Skeletal muscle satellite cell (primary cell): ENCODE measurements around the gene KRTAP5-7. TPM values are rescaled to one million over a fixed set of nuclear protein-coding genes. Genes with fewer than 3 reads are reported as not detected.
"Not testable (repeated sequence)": the region's sequence is repeated elsewhere in the genome, so short reads cannot be mapped to it uniquely, and the experiment has no call there.

Source experiments
- H3K27me3 ChIP-seq: 2 replicates; pipeline ENCODE4 v1.7.0; 2013; ENCODE audit warnings: low read length; ENCODE audit not compliant: control insufficient read depth, insufficient read depth
- H3K36me3 ChIP-seq: 2 replicates; pipeline ENCODE4 v1.7.0; 2013; ENCODE audit warnings: mild to moderate bottlenecking, control low read depth, low read length; ENCODE audit not compliant: insufficient read depth
- H3K4me1 ChIP-seq: 2 replicates; pipeline ENCODE4 v1.7.0; 2013; ENCODE audit warnings: low read length; ENCODE audit not compliant: control insufficient read depth, insufficient read depth
- H3K4me2 ChIP-seq: 2 replicates; pipeline ENCODE4 v1.7.0; 2013; ENCODE audit warnings: mild to moderate bottlenecking, low read length
- H3K4me3 ChIP-seq: 2 replicates; pipeline ENCODE4 v1.7.0; 2013; ENCODE audit warnings: low read length
- H3K9ac ChIP-seq: 2 replicates; pipeline ENCODE4 v1.7.0; 2013; ENCODE audit warnings: mild to moderate bottlenecking, low read depth, low read length, moderate library complexity
- H3K9me3 ChIP-seq: replicated peaks from 2 replicates; pipeline ENCODE4 v1.7.0; 2013; ENCODE audit warnings: mild to moderate bottlenecking, control low read depth, low read length
- total RNA-seq: library from RNA; depleted of rRNA; stranded (reverse); fragments of >200 nt; gene quantifications from 2 replicates; pipeline ENCODE4 v1.2.3, GENCODE V29; 2012; rRNA removed

KRTAP5-7 gene, protein sequence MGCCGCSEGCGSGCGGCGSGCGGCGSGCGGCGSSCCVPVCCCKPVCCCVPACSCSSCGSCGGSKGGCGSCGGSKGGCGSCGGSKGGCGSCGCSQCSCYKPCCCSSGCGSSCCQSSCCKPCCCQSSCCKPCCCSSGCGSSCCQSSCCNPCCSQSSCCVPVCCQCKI
- 0.22 TPM in 1 of 2 replicates, not detected in the other for total RNA-seq

DNA sequence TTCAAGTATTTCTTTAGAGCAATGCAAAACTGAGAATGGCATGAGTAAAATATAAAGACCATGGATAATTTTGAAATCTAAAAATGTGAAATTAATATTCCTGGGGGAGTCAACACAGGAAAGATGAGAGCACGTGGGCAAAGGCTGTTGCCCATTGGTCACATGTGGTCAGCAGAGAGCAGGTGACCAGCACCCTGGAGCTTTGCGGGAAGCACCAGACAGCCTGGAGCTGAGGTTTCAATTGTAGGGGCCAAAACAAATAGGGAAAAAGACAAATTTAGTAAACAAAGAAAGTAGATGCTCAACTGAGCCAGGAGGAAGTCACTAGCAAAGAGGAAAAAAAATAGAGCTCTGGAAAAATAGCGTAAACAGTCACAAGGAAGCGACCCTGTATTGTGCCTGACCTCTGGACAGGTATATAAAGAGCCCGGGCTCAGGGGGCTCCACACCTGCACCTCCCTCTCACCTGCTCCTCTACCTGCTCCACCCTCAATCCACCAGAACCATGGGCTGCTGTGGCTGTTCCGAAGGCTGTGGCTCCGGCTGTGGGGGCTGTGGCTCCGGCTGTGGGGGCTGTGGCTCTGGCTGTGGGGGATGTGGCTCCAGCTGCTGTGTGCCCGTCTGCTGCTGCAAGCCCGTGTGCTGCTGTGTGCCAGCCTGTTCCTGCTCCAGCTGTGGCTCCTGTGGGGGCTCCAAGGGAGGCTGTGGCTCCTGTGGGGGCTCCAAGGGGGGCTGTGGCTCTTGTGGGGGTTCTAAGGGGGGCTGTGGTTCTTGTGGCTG, at the start of gene KRTAP5-7:
Gene KRTAP5-7, plus strand, starts transcription at position 472 of the 780 bp plus-strand sequence. Its CDS starts 34 bp downstream, at position 506.
- H3K27me3 ChIP-seq, H3K9me3 ChIP-seq, H3K9ac ChIP-seq, H3K36me3 ChIP-seq, H3K4me1 ChIP-seq, H3K4me2 ChIP-seq, H3K4me3 ChIP-seq: not testable (repeated sequence)

DNA sequence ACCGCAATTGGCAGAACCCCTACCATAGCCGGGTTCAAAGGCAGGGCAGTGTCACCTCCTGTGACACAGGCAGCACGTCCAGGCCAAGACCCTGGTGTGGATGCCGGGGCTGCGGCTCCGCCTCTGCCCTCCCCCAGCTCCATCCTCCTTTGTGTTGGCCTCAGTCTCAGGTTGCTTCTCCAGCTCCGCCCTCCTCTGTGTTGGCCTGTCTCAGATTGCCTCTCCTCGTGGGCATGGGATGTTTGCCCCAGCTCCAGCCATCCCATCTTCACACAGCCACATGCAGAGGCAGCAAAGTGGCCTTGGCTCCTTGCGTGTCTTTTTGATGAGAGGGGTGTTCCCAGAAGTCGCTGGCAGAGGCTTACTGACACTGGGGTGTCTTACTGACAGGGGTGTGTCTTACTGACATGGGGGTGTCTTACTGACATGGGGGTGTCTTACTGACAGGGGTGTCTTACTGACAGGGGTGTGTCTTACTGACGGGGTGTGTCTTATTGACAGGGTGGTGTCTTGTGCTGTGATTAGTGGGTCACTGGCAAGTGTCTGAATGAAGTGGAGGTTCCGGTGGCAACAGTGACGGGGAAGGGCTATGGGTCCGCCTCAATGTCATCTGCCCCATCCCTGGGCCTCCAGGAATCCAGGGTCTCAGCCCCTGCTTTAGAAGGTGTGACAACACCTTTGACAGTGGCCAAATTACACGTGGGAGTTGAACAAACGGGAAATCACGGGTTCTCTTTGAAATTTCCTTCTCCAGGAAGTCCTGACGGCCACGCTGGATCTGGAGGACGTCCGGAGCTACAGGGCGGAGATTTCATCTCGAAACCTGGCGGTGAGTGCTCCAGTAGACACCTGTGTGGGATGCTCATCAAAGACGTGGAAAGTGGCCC, 49.2 kb upstream of the KRTAP5-7 start:
- Histone ChIP-seq H3K27me3 (no peaks in the 10 kb centered on the region), H3K4me1 (no peaks in the 10 kb centered on the region), H3K36me3 (peaks cover 77% of the 10 kb centered on the region), H3K9ac (no peak overlapping the region), H3K9me3 (no peaks in the 10 kb centered on the region), H3K4me3 (no peak overlapping the region), H3K4me2 (no peak overlapping the region)

DNA sequence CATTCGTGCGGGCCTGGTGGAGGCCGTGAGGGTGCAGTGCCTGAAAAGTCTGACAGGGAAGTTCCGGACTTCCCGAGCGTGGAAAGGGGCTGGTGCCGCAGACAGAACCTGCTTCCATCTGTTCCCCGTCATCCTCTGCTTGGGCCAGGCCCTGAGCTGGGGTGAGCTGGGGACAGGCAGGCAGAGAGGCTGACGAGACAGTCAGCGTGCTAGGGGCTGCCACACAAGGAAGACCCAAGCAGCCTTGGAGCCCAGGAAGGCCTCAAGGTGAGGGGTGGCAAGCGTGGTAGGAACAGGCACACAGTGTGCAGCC, 48.6 kb upstream of the KRTAP5-7 start:
- H3K4me2 ChIP-seq = no peak overlapping the region
- H3K27me3 ChIP-seq = no peaks in the 10 kb centered on the region

DNA sequence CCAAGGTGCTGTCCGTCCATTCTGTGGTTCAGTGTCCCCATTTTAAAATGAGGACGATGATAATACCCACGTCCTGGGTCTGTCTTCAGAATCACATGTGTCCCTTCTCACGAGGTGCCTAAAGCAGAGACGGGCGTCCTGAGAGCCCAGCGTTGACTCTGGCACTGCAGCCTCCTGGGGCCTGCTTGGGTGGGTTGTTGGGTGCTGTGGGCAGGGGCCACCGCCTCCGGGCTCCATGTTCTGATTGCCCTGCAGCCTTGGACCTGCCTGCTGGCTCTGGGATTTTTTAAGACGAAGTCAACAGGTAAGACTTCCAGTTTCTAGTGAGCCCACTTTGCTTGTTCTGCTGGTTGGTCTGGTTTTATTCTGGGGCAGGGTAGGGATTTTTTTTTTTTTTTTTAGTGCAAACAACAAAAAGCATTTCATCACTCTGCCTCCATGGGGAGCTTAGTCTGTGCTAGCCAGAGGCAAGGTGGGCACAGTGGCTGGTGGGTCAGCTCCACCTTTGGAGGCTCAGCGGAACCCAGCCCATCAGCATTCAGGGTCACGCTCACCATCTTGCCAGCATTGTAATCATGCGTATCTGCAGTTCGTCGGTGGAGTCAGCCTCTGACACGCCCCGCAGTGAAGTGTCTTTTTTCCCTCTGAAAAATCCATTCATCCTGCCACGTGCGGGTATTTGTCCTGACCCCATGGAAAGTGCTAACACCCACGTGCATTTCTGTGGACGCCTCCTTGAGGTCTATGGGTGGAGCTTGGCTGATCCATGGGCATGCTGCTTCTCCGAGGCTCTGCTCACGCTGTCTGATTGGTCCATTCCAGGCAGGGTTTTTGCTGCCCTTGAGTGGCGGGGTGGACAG, 45.7 kb upstream of the KRTAP5-7 start:
- no peaks in the 10 kb centered on the region for H3K9me3 ChIP-seq
- H3K4me2 ChIP-seq = no peak overlapping the region
- no peaks in the 10 kb centered on the region for H3K27me3 ChIP-seq
- H3K36me3 ChIP-seq = peaks cover 84% of the 10 kb centered on the region
- no peaks in the 10 kb centered on the region for H3K4me1 ChIP-seq
- H3K9ac ChIP-seq = no peak overlapping the region
- no peak overlapping the region for H3K4me3 ChIP-seq

More for the DNA sequence above, 48.6 kb upstream of the KRTAP5-7 start:
- H3K9me3 ChIP-seq = no peaks in the 10 kb centered on the region
- peaks cover 81% of the 10 kb centered on the region for H3K36me3 ChIP-seq
- H3K9ac ChIP-seq = no peak overlapping the region
- no peak overlapping the region for H3K4me3 ChIP-seq
- H3K4me1 ChIP-seq = no peaks in the 10 kb centered on the region

DNA sequence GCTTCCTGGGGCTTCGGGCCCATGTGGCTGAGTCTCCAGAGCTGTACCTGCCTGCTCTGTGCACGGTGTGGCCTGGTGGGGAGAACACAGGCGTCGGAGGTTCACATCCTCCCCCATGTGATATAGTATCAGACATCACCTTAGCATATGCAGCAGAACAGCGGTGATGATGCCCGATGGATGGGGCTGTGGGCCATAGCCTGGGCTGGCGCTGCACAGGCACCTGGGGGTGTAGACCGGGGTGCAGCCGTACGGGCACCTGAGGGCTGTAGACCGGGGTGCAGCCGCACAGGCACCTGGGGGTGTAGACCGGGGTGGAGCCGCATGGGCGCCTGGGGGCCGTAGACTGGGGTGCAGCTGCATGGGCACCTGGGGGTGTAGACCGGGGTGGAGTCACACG, 44.9 kb upstream of the KRTAP5-7 start:
- Histone ChIP-seq H3K4me2 (no peak overlapping the region), H3K4me3 (no peak overlapping the region), H3K4me1 (no peaks in the 10 kb centered on the region), H3K27me3 (no peaks in the 10 kb centered on the region), H3K9me3 (no peaks in the 10 kb centered on the region), H3K36me3 (peaks cover 75% of the 10 kb centered on the region), H3K9ac (no peak overlapping the region)

DNA sequence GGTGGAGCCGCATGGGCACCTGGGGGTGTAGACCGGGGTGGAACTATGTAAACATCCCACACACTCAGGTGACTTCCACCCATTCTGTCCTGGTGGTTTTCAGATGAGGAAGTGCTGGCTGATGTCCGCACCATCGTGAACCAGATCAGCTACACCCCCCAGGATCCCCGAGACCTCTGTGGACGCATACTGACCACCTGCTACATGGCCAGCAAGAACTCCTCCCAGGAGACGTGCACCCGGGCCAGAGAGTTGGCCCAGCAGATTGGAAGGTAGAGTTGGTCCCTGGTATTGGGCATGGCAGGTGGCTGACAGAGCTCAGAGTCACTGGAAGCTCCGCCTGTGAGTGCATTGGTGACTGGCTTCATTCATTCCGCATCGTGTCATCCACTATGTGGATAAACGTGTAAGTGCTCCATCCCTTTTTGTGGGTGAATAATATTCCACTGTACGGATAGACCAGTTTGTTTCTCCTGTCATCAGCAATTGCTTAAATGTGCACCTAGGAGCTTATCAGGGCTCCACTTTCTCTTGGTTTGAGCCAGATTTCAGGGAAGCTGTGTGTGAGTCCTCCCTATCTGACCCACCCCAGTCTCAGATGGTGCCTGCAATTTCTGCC, 44.2 kb upstream of the KRTAP5-7 start:
- no peaks in the 10 kb centered on the region for H3K4me1 ChIP-seq
- H3K36me3 ChIP-seq = peaks cover 71% of the 10 kb centered on the region
- no peaks in the 10 kb centered on the region for H3K27me3 ChIP-seq
- H3K9ac ChIP-seq = no peak overlapping the region
- no peak overlapping the region for H3K4me2 ChIP-seq
- H3K9me3 ChIP-seq = no peaks in the 10 kb centered on the region
- no peak overlapping the region for H3K4me3 ChIP-seq

DNA sequence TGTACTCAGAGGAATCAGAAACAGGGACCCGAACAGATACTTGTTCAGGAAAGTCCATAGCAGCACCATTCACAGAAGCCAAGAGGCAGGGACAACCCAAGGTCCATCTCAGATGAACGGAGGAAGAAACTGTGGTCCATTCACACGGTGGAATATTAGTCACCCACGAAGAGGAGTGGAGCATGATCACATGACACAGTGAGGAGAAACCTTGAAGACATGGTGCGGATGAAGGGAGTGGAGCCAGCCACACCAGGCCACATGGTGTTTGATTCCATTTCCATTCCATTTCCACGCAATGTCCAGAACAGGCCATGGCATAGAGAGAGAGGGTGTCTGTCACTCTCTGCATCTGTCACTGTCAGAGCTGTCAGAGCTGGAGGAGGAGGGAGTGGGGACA, 43.4 kb upstream of the KRTAP5-7 start:
- Histone ChIP-seq H3K9me3 (no peaks in the 10 kb centered on the region), H3K27me3 (no peaks in the 10 kb centered on the region), H3K4me1 (no peaks in the 10 kb centered on the region), H3K4me3 (no peak overlapping the region), H3K4me2 (no peak overlapping the region), H3K36me3 (peaks cover 69% of the 10 kb centered on the region), H3K9ac (no peak overlapping the region)

DNA sequence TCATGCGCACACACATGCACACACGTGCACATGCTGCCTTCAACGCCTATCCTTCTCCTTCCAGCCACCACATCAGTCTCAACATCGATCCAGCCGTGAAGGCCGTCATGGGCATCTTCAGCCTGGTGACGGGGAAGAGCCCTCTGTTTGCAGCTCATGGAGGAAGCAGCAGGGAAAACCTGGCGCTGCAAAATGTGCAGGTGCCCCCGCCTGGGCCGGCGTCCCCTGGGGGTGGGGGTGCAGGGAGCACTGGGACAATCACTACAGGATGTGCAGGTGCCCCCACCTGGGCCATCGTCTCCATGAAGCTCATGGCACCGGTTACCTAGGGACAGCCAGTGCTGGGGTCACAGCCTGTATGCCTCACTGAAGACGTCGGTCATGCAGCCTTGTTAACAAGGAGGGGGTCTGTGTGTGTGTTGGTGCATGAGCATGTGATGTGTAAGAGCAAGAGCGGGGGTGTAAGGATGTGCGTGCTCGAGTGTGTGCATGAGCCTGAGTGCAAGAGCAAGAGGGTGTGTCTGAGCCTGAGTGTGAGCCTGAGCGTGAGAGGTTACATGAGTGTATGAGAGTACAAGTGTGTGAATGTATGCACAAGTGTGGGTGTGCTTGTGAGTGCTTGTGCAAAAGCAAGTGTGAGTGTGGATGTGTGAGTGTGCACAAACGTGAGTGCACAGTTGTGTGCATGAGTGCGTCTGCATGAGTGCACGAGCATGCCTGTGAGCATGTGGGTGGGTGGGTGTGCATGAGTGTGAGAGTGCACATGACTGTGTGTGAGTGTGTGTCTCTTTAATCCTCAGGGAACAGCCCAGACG, 42.6 kb upstream of the KRTAP5-7 start:
- H3K36me3 ChIP-seq = peaks cover 64% of the 10 kb centered on the region
- H3K9me3 ChIP-seq = no peaks in the 10 kb centered on the region

DNA sequence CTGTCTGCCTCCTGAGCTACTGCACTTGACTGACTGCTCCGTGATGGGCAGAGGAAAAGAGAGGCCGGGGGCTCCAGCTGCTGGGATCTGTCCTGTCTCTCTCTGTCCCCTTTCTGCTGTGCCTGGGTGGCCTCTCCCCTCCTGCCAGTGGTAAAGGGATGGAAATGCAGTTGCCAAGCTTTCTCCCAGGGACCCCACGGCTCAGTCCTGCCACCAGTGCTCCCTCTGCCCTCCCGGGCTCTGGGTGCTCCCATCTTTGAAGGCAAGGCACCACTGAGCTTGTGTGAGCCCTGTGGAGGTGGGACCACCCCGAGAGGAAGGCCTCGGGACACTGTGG, 42.0 kb upstream of the KRTAP5-7 start:
- H3K9me3 ChIP-seq = no peaks in the 10 kb centered on the region
- no peak overlapping the region for H3K4me3 ChIP-seq
- no peak overlapping the region for H3K9ac ChIP-seq
- H3K27me3 ChIP-seq = no peaks in the 10 kb centered on the region
- no peak overlapping the region for H3K4me2 ChIP-seq
- peaks cover 58% of the 10 kb centered on the region for H3K36me3 ChIP-seq
- H3K4me1 ChIP-seq = no peaks in the 10 kb centered on the region

More for the DNA sequence above, 42.6 kb upstream of the KRTAP5-7 start:
- Histone ChIP-seq H3K27me3 (no peaks in the 10 kb centered on the region), H3K4me1 (no peaks in the 10 kb centered on the region), H3K4me3 (no peak overlapping the region), H3K4me2 (no peak overlapping the region), H3K9ac (no peak overlapping the region)

DNA sequence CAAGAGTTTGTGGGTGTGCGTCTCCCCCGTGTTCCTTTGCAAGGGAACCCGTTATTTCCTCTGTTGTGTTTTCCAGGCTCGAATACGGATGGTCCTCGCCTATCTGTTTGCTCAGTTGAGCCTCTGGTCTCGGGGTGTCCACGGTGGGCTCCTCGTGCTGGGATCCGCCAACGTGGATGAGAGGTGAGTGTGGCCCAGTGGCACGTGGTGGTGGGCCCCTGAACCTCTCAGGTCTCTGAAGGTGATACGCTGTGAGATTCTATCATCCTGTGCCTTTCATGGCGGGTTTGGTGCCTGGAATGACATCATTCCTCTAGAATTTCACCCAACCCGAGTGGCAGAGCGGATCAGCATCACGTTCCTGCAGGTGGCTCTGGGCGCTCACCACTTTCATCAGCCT, 41.6 kb upstream of the KRTAP5-7 start:
- Histone ChIP-seq H3K4me2 (no peak overlapping the region), H3K9me3 (no peaks in the 10 kb centered on the region), H3K9ac (no peak overlapping the region), H3K27me3 (no peaks in the 10 kb centered on the region), H3K36me3 (peaks cover 57% of the 10 kb centered on the region), H3K4me1 (no peaks in the 10 kb centered on the region), H3K4me3 (no peak overlapping the region)
